KOPT-K1 (cell line): Measurements from ENCODE around the gene GPR155.

ENCODE experiments used
- H3K27ac ChIP-seq: fragments of 200-600 bp; sonication (generic); 2 replicates; pipeline ENCODE4 v1.5.1; 2016; ENCODE audit warnings: antibody characterized with exemption, mild to moderate bottlenecking, low read depth, low read length; ENCODE audit not compliant: poor library complexity, severe bottlenecking
- H3K36me3 ChIP-seq: fragments of 200-600 bp; sonication (generic); 2 replicates; pipeline ENCODE4 v1.5.1; 2017; ENCODE audit warnings: antibody characterized with exemption, mild to moderate bottlenecking, low read length, moderate library complexity; ENCODE audit not compliant: insufficient read depth
- H3K9me3 ChIP-seq: fragments of 200-600 bp; sonication (generic); 2 replicates; pipeline ENCODE4 v1.5.1; 2017; ENCODE audit warnings: antibody characterized with exemption, low read length, mild to moderate bottlenecking; ENCODE audit not compliant: insufficient read depth, poor library complexity, severe bottlenecking

Gene GPR155

DNA sequence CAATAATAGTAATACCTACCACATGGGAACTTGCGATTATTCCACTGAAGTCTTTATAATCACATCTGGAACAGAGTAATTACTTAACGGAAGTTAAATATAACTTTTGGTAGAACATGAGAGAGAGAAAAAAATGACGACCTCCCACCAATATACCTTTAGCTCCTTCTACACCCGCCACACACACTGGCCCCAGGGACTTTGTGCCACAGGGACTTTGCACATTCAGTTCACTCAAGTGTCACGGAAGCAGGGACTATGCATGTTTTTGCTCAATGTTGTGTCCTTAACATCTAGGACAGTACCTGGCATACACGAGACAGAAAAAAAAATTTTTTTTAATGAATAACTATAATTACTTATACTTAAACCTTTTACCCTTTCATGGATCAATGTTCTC is 4.0 kb downstream of the GPR155 start:
- no peaks in the 10 kb centered on the region for H3K9me3 ChIP-seq
- H3K27ac ChIP-seq, result no peak overlapping the region
- H3K36me3 ChIP-seq, result peaks cover 21% of the 10 kb centered on the region; the same call in 1 of the 2 replicates

DNA sequence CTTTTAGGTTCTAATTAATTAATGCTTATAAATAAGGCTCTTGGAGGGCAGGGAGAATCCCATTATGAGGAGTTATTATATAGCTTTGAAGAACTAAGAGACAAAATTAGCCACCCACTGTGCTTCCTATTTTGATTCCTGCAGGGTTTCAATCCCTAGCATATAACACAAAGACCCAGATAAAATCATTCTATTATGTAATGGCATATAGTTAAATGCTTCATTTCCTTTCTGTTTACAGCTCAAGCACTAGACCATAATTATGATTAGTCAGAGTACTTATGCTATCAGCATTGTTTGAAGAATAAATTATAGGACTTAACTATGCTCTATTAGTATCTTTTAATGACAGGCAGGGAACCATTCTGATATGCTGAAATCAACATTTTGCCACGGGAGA is 9.1 kb downstream of the GPR155 start:
- Histone ChIP-seq H3K9me3 (no peaks in the 10 kb centered on the region), H3K36me3 (peaks cover 21% of the 10 kb centered on the region; the same call in 1 of the 2 replicates), H3K27ac (no peak overlapping the region)

DNA sequence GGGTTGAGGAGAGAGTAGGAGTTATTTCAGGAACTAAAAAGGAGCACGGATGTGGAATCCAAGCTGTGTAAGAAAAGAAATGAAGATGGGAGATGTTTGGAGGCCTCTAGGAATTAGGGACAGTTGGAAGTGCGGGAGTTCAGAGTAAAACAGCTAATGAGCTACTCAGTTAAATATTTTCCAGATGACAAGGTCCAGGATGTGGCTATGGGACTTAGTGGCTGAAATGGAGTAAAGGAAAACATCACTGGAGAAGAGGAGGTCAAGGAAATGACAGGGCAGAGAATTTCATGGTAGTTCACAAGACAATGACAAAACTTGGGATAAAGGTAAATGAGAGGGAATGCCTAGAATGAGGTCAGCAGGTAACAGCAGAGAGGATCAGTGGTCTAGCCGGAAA is 13.0 kb downstream of the GPR155 start:
- no peak overlapping the region for H3K27ac ChIP-seq
- H3K9me3 ChIP-seq, result no peaks in the 10 kb centered on the region
- H3K36me3 ChIP-seq, result peaks cover 7% of the 10 kb centered on the region; the same call in 1 of the 2 replicates

DNA sequence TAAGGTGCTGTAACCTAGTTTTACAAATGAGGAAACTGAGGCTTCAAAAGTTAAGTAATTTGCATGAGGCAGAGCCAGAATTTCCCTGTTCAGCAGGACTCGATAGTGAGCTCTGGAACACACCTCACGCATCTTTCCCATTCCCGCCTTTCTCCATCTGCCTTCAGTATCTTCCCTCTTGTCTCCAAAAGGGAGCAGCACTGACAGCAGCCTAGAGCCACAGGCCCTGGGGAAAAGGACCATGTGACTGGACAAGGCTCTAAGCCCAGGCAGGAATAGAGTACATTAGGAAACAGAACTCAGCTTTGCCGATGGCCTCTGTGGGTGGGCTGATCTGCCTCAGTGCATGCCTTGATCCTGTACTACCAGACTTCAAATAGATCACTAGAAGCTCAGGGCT is 21.5 kb downstream of the GPR155 start:
- no peaks in the 10 kb centered on the region for H3K9me3 ChIP-seq
- no peak overlapping the region for H3K27ac ChIP-seq
- 0 out of 2 replicates have a peak, but pooled peaks cover 6% of the 10 kb centered on the region for H3K36me3 ChIP-seq

DNA sequence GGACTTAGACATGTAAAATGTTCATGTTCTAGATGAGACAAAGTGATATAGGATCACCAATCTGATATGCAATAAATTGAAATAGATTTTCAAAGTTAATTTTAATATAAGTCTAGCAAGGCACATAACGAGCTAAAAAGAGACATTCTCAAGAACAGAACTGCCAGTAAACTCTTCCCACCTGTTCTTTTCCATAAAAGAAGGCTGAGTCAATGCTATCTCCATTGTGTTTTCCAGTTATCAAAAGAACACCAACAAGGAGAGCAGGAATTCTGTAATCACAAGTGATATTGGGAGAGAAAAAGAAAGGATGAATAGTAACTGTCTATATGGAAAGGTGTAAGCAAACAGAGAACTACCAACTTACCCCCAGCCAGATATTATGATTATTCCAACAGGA is 25.6 kb downstream of the GPR155 start:
- Histone ChIP-seq H3K36me3 (peaks cover 18% of the 10 kb centered on the region), H3K27ac (no peak overlapping the region), H3K9me3 (no peaks in the 10 kb centered on the region)

DNA sequence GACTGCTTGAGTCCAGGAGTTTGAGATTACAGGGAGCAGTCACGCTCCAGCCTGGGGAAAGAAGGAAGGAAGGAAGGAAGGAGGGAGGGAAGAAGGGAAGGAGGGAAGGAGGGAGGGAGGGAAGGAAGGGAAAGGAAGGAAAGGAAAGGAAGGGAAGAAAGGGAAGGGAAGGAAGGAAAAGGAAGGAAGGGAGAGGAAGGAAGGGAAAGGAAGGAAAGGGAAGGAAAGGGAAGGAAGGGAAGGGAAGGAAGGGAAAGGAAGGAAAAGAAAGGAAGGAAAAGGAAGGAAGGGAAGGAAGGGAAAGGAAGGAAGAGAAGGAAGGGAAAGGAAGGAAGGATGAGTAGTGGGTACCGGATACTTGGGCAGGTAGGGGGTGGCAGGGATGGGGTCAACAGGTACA is 32.3 kb downstream of the GPR155 start:
- Histone ChIP-seq H3K36me3 (peaks cover 17% of the 10 kb centered on the region), H3K27ac (no peak overlapping the region), H3K9me3 (no peaks in the 10 kb centered on the region)

DNA sequence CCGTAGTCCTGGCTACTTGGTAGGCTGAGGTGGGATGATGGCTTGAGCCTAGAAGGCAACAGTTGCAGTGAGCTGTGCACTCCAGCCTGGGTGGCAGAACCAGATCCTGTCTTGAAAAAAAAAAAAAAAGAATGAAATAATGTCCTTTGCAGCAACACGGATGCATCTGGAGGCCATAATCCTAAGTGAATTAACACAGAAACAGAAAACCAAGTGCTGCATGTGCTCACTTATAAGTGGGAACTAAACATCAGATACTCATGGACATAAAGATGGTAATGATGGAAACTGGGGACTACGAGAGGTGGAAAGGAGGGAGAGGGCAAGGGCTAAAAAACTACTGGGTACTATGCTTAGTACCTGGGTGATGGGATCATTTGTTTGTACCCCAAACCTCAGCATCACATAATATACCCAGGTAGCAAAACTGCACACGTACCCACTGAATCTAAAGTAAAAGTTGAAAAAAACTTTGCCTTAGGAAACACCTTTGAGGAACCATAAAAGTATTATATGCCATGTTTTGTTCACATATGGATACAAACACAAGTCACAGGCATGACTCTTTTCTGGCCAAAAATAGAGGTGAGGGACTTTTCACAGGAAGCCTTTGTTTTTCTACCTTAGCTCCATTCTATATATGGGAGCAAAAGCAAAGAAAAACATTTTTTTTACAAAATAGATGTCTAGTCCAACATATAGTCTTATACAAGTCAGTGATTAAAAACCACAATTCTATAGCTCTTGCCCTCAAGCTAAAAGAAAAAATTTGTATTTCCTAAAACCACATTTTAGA is 36.6 kb downstream of the GPR155 start:
- H3K36me3 ChIP-seq, result peaks cover 18% of the 10 kb centered on the region
- H3K27ac ChIP-seq, result no peak overlapping the region
- no peaks in the 10 kb centered on the region for H3K9me3 ChIP-seq

DNA sequence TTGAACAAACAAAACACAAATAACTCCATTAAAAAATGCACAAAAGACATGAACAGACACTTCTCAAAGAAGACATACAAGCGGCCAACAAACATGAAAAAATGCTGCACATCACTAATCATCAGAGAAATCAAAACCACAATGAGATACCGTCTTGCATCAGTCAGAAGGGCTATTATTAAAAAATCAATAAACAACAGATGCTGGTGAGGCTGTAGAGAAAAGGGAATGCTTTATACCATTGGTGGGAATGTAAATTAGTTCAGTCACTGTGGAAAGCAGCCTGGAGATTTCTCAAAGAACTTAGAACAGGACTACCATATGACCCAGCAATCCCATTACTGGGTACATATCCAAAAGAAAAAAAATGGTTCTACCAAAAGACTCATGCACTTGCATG is 37.8 kb downstream of the GPR155 start:
- Histone ChIP-seq H3K27ac (no peak overlapping the region), H3K9me3 (no peaks in the 10 kb centered on the region), H3K36me3 (peaks cover 18% of the 10 kb centered on the region)

DNA sequence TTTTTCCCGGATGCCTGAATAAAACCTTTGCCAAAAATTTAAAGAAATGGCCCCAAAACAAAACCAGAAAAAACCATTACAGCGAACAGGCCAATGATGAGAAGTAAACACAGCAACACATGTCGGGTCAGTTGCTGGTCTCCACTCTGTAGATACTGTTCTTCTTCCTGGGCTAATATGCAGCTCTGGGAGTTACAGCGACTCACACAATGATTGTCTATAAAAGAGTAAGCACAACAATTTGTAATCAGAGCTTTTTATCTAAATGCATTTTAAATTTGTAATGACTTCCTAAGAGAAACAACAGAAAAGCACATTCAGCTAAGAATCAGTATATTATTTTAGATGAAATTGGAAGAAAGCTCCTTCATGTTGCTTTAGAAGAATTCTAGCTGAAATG is 40.3 kb downstream of the GPR155 start:
- Histone ChIP-seq H3K27ac (no peak overlapping the region), H3K36me3 (peaks cover 23% of the 10 kb centered on the region)

DNA sequence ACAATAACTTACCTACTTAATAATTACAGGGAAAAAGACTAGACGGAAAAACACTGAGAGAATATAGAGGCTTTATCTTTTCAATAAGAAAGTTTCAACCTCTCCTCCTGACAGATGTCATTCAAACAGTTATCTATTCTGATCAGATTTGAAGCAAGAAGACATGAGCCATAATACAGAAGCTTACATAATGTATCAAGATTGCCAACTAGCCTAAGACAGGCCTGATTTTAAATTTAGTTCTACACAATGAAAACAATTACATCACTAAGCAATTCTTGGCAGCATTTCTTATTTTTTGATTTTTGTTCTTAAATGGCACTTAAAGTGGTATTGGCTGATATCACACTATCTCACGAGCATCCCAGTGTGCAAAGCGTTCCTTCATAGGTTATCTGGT is 41.6 kb downstream of the GPR155 start:
- H3K36me3 ChIP-seq, result peaks cover 23% of the 10 kb centered on the region
- H3K9me3 ChIP-seq, result no peaks in the 10 kb centered on the region
- no peak overlapping the region for H3K27ac ChIP-seq

More for the DNA sequence above, 40.3 kb downstream of the GPR155 start:
- H3K9me3 ChIP-seq, result no peaks in the 10 kb centered on the region

DNA sequence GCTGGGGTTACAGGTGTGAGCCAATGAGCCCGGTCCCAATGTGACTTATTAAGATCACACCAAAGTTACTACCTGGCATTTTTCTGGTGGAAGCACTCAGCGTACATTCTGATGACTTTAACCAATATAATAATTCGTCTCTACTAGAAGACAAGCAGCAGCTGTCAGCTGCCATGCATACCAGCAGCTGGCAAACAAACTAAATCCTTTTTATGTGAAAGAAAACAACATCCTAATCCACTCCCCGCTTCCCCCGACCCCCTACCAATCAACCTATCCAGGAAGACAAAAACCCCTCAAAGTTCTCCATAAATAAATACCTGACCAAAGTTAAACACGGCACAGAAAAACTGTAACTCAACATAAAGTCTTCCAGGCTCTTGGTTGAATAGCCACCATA is 42.1 kb downstream of the GPR155 start:
- Histone ChIP-seq H3K9me3 (no peaks in the 10 kb centered on the region), H3K36me3 (peaks cover 26% of the 10 kb centered on the region), H3K27ac (no peak overlapping the region)

DNA sequence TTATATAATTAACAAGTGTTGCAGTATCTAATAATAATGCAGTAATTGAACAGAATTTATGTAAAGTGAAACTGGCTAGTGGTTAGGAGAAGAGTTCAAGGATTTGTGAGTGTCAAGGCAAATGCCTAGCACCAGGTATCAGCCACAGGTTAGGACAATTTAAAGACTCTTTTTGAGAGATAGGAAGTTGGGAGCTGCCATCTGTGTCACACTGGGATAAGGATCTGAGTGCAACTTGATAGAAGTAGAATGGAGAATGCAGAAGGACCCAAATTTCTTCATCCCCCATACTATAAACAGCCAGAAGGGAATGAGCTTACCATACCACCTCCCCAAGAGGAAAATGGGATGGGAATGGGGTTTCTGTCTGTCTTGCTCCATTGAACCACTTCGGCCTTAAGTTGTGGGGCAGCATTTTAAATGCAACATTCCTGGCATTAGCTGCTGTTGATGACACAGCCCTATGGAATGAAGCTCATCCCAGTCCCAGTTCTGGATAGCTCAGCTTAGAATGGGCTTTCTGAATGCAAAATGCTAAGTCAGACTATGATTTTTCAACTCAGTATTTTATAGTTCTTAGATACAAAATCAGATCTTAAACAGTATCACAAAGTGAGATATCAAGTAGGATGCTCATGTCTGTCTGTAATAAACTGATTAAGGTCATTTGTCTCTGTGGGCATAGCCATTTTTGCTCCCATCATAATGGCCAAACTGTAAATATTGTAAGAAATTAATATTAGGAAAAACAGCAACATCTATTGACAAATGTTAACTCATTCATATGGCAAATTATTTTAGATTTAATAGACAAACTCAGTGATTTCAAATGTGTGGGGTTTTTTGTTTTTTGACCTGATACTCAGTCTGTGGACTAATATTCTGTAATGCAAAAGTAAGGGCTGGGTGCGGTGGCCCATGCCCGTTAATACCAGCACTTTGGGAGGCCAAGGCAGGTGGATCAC is 44.0 kb downstream of the GPR155 start:
- no peak overlapping the region for H3K27ac ChIP-seq

DNA sequence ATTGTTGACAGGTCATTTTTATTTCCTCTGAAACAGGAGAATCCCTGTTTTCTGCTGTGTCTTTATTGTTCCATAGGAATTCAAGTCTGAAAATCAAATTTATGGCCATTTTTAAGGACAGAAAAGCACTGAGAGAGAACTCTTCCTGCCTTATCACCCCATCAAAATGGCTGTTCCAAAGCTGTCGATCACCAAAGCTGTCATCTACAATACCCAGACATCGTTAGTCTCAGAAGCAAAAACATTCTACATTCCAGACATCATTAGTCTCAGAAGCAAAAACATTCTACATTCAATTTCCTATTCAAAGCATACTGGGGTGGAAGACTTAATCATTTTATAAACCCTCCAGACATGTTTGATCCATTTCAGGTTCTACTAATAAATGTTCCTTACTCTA is 46.9 kb downstream of the GPR155 start:
- peaks cover 21% of the 10 kb centered on the region for H3K36me3 ChIP-seq
- no peaks in the 10 kb centered on the region for H3K9me3 ChIP-seq
- H3K27ac ChIP-seq, result no peak overlapping the region

More for the DNA sequence above, 44.0 kb downstream of the GPR155 start:
- peaks cover 18% of the 10 kb centered on the region; the same call in 1 of the 2 replicates for H3K36me3 ChIP-seq
- no peaks in the 10 kb centered on the region for H3K9me3 ChIP-seq

DNA sequence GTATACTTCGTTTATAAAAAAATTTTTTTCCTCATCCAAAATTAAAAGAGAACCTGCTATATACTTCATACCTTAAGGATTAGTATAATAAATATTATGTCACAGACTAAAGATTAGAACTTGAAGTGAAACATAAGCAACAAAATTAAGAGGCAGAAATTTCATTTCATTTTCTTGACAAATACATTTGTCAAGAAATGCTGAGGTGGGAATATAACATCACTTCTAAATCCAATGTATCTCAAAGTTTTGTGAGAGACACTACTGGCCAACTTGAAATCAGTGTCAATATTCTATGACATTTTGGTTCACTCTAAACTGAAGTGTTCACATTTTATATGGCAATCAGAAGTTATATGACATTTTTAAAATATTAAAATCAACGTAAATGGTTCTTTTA is 47.5 kb downstream of the GPR155 start:
- H3K27ac ChIP-seq, result no peak overlapping the region
- H3K36me3 ChIP-seq, result peaks cover 21% of the 10 kb centered on the region
- no peaks in the 10 kb centered on the region for H3K9me3 ChIP-seq

DNA sequence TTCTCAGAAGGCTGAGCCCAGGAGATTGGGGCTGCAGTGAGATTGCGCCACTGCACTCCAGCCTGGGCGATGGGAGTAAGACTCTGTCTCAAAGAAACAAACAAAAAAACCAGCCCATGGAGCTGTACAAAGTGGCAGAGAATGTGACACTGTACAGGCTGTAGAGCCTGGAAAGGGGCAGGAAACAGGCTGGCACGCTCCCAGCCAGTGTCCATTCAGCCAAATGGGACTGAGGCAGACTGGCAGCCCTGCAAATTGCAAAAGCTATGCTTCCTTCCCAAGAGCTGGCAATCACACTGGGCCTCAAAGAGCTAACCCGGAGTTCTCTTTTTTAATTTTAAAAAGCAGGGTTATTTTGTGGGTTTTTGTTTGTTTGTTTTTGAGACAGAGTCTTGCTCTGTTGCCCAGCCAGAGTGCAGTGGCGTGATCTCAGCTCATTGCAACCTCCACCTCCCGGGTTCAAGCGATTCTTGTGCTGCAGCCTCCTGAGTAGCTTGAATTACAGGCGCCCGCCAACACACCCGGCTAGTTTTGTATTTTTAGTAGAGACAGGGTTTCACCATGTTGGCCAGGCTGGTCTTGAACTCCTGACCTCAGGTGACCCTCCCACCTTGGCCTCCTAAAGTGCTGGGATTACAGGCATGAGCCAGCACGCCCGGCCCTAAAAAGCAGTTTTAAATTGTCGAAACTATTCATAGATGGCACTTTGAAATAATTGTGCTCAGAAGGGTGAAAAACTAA is 48.5 kb downstream of the GPR155 start:
- Histone ChIP-seq H3K27ac (no peak overlapping the region), H3K36me3 (peaks cover 21% of the 10 kb centered on the region), H3K9me3 (no peaks in the 10 kb centered on the region)
